HG02623 (cell line): ENCODE data around the gene PPFIA2.

ENCODE experiments used
- ATAC-seq: cut with Tn5 transposase; IDR thresholded peaks from one replicate; pipeline ENCODE4 v1.9.1; 2021; ENCODE audit warnings: moderate library complexity; ENCODE audit not compliant: unreplicated experiment

PPFIA2 gene

GRCh38 chr12:81564237-81564636 is 194.9 kb downstream of the PPFIA2 start:
- no peak for ATAC-seq

GRCh38 chr12:81558031-81558430 is 201.1 kb downstream of the PPFIA2 start:
- no peak for ATAC-seq

- ATAC-seq, result no peak
Measured at GRCh38 chr12:81546811-81547210, 212.3 kb downstream of the PPFIA2 start.

GRCh38 chr12:81543621-81544139 is 215.5 kb downstream of the PPFIA2 start:
- ATAC-seq, result no peak

- ATAC-seq, result no peak
Measured at GRCh38 chr12:81542065-81543010, 216.8 kb downstream of the PPFIA2 start.

- ATAC-seq, result no peak
Measured at GRCh38 chr12:81541121-81541520, 218.0 kb downstream of the PPFIA2 start.

- no peak for ATAC-seq
Measured at GRCh38 chr12:81539279-81539678, 219.9 kb downstream of the PPFIA2 start.

DNA sequence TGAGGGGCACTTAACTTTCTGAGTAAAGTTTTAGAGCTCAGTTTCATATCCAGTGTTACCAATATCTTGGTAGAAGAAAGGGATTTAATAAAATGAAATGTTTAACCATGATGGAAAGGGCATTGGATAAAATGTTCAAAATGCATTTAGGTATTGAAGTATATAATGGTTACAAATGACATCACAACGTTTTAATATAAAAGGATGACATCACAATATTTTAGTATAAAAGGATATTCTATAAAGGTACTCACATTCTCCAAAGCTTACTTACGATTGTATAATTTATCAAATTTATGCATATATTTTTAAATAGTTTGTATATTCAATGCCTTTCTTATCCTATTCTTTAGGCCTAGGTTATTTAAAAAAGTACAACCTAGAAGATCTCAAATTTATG is 226.1 kb downstream of the PPFIA2 start:
- no peak for ATAC-seq

GRCh38 chr12:81530352-81530751 is 228.8 kb downstream of the PPFIA2 start:
- ATAC-seq, result no peak

GRCh38 chr12:81520064-81520945 is 238.8 kb downstream of the PPFIA2 start:
- ATAC-seq, result peak; percentile 72

GRCh38 chr12:81518638-81519037 is 240.5 kb downstream of the PPFIA2 start:
- no peak for ATAC-seq

- ATAC-seq, result no peak
Measured at GRCh38 chr12:81517296-81517695, 241.9 kb downstream of the PPFIA2 start.

DNA sequence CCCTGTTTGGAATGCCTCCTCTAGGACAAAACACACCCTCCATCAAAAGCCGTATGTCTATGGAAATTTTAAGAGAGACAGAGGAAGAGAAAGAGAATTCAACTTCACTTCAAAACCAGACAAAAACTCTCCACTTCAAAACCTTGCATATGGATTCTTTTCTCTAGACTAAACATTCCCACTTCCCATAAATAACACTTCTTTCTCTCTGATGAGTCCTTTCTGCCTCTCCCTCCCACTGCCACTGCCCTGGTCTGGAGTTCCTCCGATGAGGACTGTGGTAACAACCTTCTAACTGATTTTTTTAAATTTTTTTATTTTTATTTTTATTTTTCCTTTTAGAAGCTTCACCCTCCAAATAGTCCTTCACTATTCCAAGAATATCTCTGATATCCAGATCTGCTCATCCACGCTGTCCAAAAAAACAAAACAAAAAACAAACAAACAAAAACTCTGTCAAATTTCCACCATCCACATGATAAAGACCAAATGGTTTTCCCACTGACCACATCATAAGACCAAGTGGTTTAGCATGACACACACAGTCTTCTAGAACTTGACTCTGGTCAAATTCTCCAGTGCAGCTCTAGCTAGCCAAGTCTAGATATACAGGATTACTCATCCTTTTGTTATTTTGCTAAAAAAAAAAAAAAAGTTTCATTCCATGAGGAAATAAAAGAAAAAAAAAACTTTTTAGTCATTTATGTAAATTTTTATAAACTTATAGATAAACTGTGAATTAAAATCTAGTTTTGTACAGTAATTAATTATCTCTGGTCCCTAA is 256.0 kb downstream of the PPFIA2 start:
- ATAC-seq, result no peak

- ATAC-seq, result no peak
Measured at GRCh38 chr12:81500788-81501187, 258.4 kb downstream of the PPFIA2 start.

GRCh38 chr12:81499809-81500208 is 259.3 kb downstream of the PPFIA2 start:
- ATAC-seq, result no peak

DNA sequence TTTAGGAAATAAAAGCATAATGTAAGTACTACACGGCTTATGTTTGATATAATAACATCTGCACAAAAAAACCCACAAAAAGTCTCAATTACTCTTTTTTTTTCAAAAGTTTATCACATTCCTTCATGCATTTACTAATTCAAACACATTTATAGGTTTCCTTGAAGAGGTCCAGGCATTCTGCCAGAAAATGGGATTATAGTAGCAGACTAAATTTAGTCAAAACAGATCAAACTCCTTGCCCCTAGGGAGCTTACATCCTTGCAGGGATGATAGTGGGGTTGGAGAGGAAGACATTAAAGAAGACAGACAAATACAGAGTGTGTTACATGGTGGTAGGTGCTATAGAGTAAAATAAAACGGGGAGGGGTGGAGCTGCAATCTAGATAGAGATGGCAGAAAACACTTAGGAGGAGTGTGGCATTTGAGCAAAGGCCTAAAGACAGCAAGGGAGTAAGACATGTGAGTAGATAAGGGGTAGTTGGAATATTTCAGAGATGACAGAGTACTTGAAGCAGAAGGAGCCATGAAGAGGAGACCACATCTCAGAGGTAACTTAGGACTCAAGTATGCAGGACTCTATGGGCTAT is 266.9 kb downstream of the PPFIA2 start:
- no peak for ATAC-seq

GRCh38 chr12:81472934-81473333 is 286.2 kb downstream of the PPFIA2 start:
- ATAC-seq, result no peak

- ATAC-seq, result no peak
Measured at GRCh38 chr12:81470923-81471322, 288.2 kb downstream of the PPFIA2 start.

DNA sequence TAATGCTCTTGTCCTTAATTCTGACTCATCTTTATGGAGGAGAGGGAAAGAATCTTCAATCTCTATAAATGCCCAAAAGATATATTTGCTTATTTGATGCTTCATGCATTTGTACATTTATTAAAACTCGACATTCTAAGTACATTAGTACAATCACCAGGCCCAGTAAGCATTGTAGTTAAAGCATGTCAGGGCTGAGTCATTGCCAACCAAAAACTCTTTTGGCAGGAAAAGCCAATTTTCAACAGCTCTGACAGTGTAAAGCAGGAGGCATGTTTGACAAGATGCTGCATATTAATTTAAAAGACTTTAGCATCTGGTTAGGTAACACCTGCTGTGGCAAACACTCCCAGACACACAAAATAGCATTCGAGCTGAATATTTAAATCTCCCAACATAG is 290.9 kb downstream of the PPFIA2 start:
- no peak for ATAC-seq

DNA sequence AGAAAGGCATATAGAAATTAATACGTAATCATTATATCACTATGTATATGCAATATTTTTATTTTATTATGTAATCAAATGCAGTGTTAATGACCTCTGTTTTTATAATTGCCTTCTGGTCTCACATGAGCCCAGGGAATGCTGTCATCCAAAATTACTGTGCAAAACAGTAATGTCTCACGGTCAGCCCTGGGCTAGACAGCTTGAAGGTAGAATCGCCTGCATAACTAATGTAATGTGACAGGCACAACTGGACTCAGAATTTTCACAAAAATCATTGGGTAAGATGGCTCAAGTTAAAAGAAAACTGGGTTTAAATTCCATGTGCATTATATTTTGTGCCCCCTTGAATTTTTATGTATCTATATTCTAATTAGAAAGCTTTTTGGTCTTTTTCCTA is 293.3 kb downstream of the PPFIA2 start:
- ATAC-seq, result no peak
